Tibial nerve (tissue), 4 donors: ENCODE measurements around the gene CEP112. TPM values are rescaled to one million over a fixed set of nuclear protein-coding genes. Genes with fewer than 3 reads are reported as not detected.
A peak's percentile ranks its signal among the peaks of the same experiment; 100 is the strongest.

ENCODE experiments used
- DNase-seq, 2 donors: peaks; one replicate each; pipeline ENCODE4 v3.0.0-alpha.2; 2019; ENCODE audit warnings: low spot score in 2 of 2
- H3K27ac ChIP-seq, 4 donors: fragments of 200-600 bp; sonication (generic) in 3 of 4; one replicate each; pipeline ENCODE4 v1.5.1; 2017 to 2019; ENCODE audit warnings: mild to moderate bottlenecking in 1 of 4
- H3K27me3 ChIP-seq, 2 donors: fragments of 200-600 bp; sonication (generic) in 1 of 2; one replicate each; pipeline versions ENCODE4 v1.5.1 to v1.6.0; 2017 to 2019
- H3K36me3 ChIP-seq, 3 donors: fragments of 200-600 bp; sonication (generic); one replicate each; pipeline ENCODE4 v1.5.1; 2018 to 2019
- H3K4me1 ChIP-seq, 4 donors: fragments of 200-600 bp; sonication (generic) in 3 of 4; one replicate each; pipeline ENCODE4 v1.5.1; 2017 to 2019
- H3K4me3 ChIP-seq, 4 donors: fragments of 200-600 bp; sonication (generic) in 3 of 4; one replicate each; pipeline ENCODE4 v1.5.1; 2017 to 2019; ENCODE audit warnings: mild to moderate bottlenecking in 1 of 4, moderate library complexity in 1 of 4
- H3K9me3 ChIP-seq, 4 donors: fragments of 200-600 bp; sonication (generic) in 3 of 4; one replicate each; pipeline ENCODE4 v1.5.1; 2017 to 2019
- EP300 ChIP-seq, 2 donors: sonication (generic); formaldehyde crosslinking; IDR thresholded peaks; one replicate each; pipeline ENCODE4 v1.6.1; 2017; ENCODE audit warnings: antibody characterized with exemption in 2 of 2, mild to moderate bottlenecking in 1 of 2
- POLR2A ChIP-seq, 2 donors: fragments of 450-650 bp; IDR thresholded peaks; one replicate each; pipeline ENCODE4 v1.6.1; 2017; ENCODE audit warnings: antibody characterized with exemption in 2 of 2, mild to moderate bottlenecking in 2 of 2, moderate library complexity in 2 of 2
- WGBS, 2 donors: methylation state at CpG; one replicate each; pipeline ENCODE4 v1.1.5; 2018; 5-methylcytosine and 5-hydroxymethylcytosine counted together
- total RNA-seq, 4 donors: library from RNA; depleted of rRNA; stranded (reverse); fragments of >200 nt; gene quantifications; one replicate each; pipeline ENCODE4 v1.1.0, GENCODE V29; 2016
- TF ChIP-seq, protein P1 (sequence below), 5 experiments: fragments of 200-600 bp in 3 of 5; fragments of 450-650 bp in 2 of 5; sonication (generic) in 3 of 5; IDR thresholded peaks; one replicate each; pipeline ENCODE4 v1.5.1; 2016 to 2019; ENCODE audit warnings: antibody characterized with exemption in 5 of 5, mild to moderate bottlenecking in 3 of 5, moderate library complexity in 2 of 5

The CEP112 gene
- total RNA-seq, 4 donors from 2014 or later: 26.0 to 46.8 (median 34.2) TPM

DNA sequence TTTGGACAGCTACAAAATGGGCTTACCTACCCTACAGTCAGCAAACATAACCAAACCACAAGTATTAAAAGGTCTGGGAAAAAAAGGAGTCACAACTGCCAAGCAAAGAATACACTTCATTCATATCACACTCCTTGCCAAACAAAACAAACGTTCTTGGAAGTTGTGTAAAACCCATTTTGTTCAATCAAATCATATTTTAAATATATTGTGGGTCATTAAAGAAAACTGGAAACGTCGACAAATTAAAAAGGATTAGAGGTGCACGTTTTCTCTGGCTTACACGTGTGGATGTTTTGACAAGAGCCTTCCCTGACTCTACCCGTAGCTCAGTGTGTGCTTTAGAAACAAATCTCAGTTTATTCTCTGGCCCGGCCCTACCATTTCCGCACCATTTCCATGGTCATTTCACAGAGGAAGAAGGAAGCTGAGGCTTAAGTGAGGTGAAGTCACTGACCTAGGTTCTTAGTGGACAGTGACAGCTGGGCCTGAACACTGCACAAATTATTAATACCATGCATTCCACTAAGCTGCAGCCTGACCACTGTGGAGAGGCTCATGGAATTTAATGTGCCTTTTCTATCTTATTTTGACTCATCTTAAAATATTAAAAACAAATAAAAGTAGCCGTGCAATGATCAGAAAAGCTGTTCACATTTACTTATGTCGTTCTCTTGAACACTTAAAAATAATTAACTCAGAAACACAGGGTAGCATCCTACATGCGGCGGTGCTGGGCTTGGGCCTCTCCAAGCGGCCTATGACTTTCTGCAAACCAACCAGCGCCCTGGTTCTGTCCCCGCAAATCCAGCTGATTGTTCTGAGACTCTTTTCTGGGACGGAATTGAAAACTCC lies 968 bp downstream of the CEP112 start:
- no peaks in the 10 kb centered on the region for H3K36me3 ChIP-seq
- WGBS, 2 donors: 7 to 9% methylated on average over 16 of the region's 16 CpGs
- no peaks in the 10 kb centered on the region for H3K9me3 ChIP-seq
- H3K27ac ChIP-seq: peak overlapping the region; percentile 42 to 87 (median 80)
- H3K4me3 ChIP-seq: peak overlapping the region; percentile 53 to 69 (median 60)
- TF ChIP-seq, protein P1, sequence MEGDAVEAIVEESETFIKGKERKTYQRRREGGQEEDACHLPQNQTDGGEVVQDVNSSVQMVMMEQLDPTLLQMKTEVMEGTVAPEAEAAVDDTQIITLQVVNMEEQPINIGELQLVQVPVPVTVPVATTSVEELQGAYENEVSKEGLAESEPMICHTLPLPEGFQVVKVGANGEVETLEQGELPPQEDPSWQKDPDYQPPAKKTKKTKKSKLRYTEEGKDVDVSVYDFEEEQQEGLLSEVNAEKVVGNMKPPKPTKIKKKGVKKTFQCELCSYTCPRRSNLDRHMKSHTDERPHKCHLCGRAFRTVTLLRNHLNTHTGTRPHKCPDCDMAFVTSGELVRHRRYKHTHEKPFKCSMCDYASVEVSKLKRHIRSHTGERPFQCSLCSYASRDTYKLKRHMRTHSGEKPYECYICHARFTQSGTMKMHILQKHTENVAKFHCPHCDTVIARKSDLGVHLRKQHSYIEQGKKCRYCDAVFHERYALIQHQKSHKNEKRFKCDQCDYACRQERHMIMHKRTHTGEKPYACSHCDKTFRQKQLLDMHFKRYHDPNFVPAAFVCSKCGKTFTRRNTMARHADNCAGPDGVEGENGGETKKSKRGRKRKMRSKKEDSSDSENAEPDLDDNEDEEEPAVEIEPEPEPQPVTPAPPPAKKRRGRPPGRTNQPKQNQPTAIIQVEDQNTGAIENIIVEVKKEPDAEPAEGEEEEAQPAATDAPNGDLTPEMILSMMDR (IDR thresholded peaks at IDR 0.05): no peak
- no peak for TF ChIP-seq EP300 (IDR thresholded peaks at IDR 0.05)
- no peak for TF ChIP-seq POLR2A (IDR thresholded peaks at IDR 0.05)
- no peak for DNase-seq
- H3K27me3 ChIP-seq: no peaks in the 10 kb centered on the region
- H3K4me1 ChIP-seq: peaks cover 0 to 23% (median 14%) of the 10 kb centered on the region in 4 donors

DNA sequence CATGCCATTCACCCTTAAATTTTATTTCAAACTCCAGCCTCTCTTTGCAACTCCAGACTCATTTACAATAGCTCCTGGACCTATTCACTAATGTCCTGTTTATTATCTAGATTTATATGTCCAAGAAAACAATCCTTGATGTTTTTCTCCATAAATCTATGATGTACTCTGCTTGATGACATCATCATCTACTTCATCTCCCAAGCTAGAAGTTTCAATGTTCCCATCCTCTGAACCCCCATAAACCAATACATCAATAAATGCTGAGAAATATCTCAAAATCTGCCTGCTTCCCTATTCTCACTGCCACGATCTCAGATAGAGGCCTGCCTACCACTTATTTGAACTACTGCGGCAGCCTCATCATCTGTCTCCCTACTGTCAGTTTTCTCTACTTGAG lies 4.2 kb downstream of the CEP112 start:
- no peak for DNase-seq
- H3K9me3 ChIP-seq: no peaks in the 10 kb centered on the region
- no peak overlapping the region for H3K4me3 ChIP-seq
- peaks cover 0 to 5% (median under 1%) of the 10 kb centered on the region in 3 donors for H3K36me3 ChIP-seq
- H3K4me1 ChIP-seq: peaks cover 0 to 23% (median 13%) of the 10 kb centered on the region in 4 donors
- TF ChIP-seq EP300 (IDR thresholded peaks at IDR 0.05) (no peak), POLR2A (IDR thresholded peaks at IDR 0.05) (no peak)
- TF ChIP-seq, protein P1 (IDR thresholded peaks at IDR 0.05): no peak
- H3K27ac ChIP-seq: no peak overlapping the region
- 91 to 95% methylated on average over 2 of the region's 2 CpGs for WGBS, 2 donors
- no peaks in the 10 kb centered on the region for H3K27me3 ChIP-seq

DNA sequence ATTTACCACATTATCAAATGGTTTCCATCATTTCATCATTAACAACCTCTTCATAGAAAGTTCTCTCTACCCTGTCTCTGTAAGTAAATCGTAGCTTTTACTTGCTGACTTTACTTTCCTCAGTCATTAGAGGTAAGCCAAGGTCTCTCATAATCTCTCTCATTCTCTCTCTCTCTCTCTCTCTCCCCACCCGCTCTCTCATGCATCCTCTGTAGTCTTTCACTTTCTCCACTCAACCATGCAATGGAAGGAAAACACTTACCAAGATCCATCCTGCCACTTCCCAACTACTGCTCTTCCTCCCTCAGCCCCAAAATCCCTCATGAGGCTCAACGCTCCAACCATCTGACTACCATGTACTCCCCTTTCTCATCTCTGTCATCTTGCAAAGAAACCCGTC lies 6.1 kb downstream of the CEP112 start:
- Histone ChIP-seq H3K4me1 (peaks cover 0 to 16% (median 8%) of the 10 kb centered on the region in 4 donors), H3K4me3 (no peak overlapping the region), H3K27me3 (no peaks in the 10 kb centered on the region), H3K36me3 (peaks cover 0 to 23% (median 8%) of the 10 kb centered on the region in 3 donors), H3K27ac (no peak overlapping the region), H3K9me3 (no peaks in the 10 kb centered on the region)
- DNase-seq: no peak
- TF ChIP-seq POLR2A (IDR thresholded peaks at IDR 0.05) (no peak), EP300 (IDR thresholded peaks at IDR 0.05) (no peak)
- TF ChIP-seq, protein P1 (IDR thresholded peaks at IDR 0.05): no peak
- WGBS, 2 donors: 97 to 98% methylated on average over 4 of the region's 4 CpGs

DNA sequence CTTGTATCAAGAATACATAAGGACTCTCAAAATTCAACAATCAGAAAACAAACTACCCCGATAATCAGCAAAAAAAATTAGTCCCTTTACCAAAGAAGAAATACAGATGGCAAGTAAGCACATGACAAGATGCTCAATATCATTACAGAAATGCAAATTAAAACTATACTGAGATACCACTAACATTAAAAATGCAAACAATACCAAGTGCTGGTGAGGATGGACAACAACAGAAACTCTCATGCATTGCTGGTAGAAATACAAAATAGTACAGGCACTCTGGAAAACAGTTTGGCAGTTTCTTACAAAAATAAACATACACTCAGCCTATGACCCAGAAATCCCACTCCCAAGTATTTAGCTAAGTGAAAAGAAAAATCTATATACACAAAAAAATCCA lies 7.5 kb downstream of the CEP112 start:
- TF ChIP-seq POLR2A (IDR thresholded peaks at IDR 0.05) (no peak), EP300 (IDR thresholded peaks at IDR 0.05) (no peak)
- TF ChIP-seq, protein P1 (IDR thresholded peaks at IDR 0.05): no peak
- WGBS, 2 donors: 96% methylated on average over 1 of the region's 1 CpG
- Histone ChIP-seq H3K9me3 (no peaks in the 10 kb centered on the region), H3K27me3 (no peaks in the 10 kb centered on the region), H3K4me1 (peaks cover 0 to 2% (median under 1%) of the 10 kb centered on the region in 4 donors), H3K36me3 (peaks cover 0 to 38% (median 8%) of the 10 kb centered on the region in 3 donors), H3K27ac (no peak overlapping the region), H3K4me3 (no peak overlapping the region)
- no peak for DNase-seq

DNA sequence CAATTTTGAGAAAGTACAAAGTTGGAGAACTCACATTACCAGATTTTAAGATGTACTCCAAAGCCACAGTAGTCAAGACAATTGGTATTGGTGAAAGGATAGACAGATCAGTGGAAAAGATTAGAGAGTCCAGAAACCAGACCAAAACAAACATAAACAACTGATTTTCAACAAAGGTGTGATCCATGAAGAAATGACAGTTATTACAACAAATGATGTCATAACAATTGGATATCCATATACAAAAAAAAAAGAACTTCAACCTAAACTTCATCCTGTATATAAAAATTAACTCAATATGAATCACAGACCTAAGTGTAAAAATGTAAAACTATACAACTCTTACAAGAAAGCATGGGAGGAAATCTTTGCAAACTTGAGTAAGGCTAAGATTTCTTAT lies 8.4 kb downstream of the CEP112 start:
- Histone ChIP-seq H3K4me1 (no peaks in the 10 kb centered on the region), H3K4me3 (no peak overlapping the region), H3K36me3 (peaks cover 0 to 47% (median 8%) of the 10 kb centered on the region in 3 donors), H3K9me3 (no peaks in the 10 kb centered on the region), H3K27ac (no peak overlapping the region), H3K27me3 (no peaks in the 10 kb centered on the region)
- no peak for DNase-seq
- TF ChIP-seq, protein P1 (IDR thresholded peaks at IDR 0.05): no peak
